ENCODE data around the gene LMX1A. TPM values are rescaled to one million over a fixed set of nuclear protein-coding genes. Genes with fewer than 3 reads are reported as not detected.

LMX1A gene
- total RNA-seq, 1 donor from 2014 or later = 0.21 TPM

DNA sequence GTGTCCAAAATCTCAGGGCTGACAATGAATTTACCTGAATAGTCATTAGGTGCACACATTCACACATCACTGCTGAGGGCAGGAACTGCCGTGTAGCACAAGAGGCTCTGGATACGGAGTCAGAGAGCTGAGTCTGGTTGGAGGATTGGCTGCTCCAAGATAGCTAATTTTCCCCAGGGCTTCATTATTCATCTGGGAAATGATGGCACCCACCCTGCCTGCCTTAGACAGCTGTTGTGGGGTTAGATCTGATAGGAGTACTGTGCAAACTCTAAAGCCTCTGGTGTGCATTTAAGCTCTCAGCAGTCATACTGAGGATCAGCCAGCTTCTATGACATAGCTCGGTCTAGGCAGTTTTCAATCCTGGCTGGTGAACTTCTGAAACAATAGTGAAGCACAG lies 67.0 kb downstream of the LMX1A start:
- no peak overlapping the region for H3K4me3 ChIP-seq
- intact Hi-C loops (cut with DNase I) = no loop called here

DNA sequence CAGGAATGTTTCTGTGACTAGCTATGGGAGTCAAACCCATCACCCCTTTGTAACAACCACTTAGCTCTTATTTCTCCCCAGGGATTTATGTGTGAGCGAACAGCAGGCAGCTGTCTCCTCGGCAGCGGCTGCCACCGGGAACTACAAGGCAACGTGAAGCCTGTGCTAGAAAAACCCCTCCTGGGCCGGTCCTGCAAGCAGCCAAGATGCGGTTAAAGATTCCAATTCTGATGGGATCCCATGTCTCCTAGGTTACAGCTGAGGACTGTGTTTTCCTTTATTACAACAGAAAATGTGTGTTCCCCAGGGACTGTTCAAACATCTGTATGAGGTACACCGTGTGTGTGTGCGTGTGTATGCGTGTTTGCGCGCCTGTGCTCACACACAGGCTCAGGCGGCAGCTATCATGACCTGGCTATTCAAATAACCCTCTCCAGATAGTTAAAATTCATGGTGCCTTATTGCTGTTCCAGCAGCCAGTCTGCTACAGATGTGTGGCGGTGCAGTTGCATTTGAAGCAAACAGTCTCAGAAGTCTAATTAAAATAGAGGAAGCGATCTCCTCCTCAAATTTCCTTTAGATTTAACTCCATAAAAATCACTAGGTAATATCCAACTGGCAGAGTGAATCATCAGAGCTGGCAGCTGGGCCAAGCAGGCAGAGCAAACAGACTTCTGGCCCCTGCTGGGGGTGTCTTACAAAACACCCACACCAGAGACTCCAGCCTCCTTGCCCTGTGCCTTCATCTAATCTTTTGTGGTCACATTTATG lies 68.0 kb downstream of the LMX1A start:
- no peaks in the 10 kb centered on the region for H3K9me3 ChIP-seq
- H3K27ac ChIP-seq = no peak overlapping the region
- no peaks in the 10 kb centered on the region for H3K36me3 ChIP-seq
- H3K4me1 ChIP-seq = no peaks in the 10 kb centered on the region
- H3K4me3 ChIP-seq = no peak overlapping the region
- intact Hi-C loops (cut with DNase I) = no loop called here
- TF ChIP-seq, protein P1, sequence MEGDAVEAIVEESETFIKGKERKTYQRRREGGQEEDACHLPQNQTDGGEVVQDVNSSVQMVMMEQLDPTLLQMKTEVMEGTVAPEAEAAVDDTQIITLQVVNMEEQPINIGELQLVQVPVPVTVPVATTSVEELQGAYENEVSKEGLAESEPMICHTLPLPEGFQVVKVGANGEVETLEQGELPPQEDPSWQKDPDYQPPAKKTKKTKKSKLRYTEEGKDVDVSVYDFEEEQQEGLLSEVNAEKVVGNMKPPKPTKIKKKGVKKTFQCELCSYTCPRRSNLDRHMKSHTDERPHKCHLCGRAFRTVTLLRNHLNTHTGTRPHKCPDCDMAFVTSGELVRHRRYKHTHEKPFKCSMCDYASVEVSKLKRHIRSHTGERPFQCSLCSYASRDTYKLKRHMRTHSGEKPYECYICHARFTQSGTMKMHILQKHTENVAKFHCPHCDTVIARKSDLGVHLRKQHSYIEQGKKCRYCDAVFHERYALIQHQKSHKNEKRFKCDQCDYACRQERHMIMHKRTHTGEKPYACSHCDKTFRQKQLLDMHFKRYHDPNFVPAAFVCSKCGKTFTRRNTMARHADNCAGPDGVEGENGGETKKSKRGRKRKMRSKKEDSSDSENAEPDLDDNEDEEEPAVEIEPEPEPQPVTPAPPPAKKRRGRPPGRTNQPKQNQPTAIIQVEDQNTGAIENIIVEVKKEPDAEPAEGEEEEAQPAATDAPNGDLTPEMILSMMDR (IDR thresholded peaks at IDR 0.05) = no peak
- no peak for ATAC-seq
- peaks cover 43% of the 10 kb centered on the region for H3K27me3 ChIP-seq (ENCODE audit: low read depth)
- no peak for DNase-seq

More for the DNA sequence above, 67.0 kb downstream of the LMX1A start:
- H3K36me3 ChIP-seq = no peaks in the 10 kb centered on the region
- no peak overlapping the region for H3K27ac ChIP-seq
- ATAC-seq (no peak), DNase-seq (no peak)
- TF ChIP-seq, protein P1 (IDR thresholded peaks at IDR 0.05) = no peak
- H3K4me1 ChIP-seq = no peaks in the 10 kb centered on the region
- no peaks in the 10 kb centered on the region for H3K9me3 ChIP-seq
- H3K27me3 ChIP-seq (ENCODE audit: low read depth) = peaks cover 35% of the 10 kb centered on the region

DNA sequence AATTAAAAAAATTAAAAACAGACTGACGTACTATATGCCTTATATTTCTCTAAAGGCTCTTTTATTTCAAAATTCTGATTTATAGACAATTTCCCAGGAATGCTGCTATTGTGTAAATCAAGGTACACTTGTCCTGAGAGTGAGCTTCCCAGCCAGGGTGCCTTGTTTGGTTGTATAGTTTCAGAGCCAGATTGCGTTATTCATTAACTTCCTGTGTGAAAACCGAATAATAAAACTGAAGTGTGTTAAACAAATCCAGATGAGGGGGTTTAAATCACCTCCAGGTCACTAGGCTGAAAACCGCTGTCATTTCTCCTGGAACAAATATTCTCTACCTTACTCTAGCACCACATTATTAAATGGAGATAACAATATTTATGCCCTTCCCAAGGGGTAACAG lies 68.7 kb downstream of the LMX1A start:
- H3K36me3 ChIP-seq = no peaks in the 10 kb centered on the region
- peaks cover 43% of the 10 kb centered on the region for H3K27me3 ChIP-seq (ENCODE audit: low read depth)
- H3K4me3 ChIP-seq = no peak overlapping the region
- no peak overlapping the region for H3K27ac ChIP-seq
- TF ChIP-seq, protein P1 (IDR thresholded peaks at IDR 0.05) = no peak
- no peaks in the 10 kb centered on the region for H3K9me3 ChIP-seq
- ATAC-seq = no peak
- H3K4me1 ChIP-seq = no peaks in the 10 kb centered on the region
- no peak for DNase-seq
- intact Hi-C loops (cut with DNase I) = no loop called here

DNA sequence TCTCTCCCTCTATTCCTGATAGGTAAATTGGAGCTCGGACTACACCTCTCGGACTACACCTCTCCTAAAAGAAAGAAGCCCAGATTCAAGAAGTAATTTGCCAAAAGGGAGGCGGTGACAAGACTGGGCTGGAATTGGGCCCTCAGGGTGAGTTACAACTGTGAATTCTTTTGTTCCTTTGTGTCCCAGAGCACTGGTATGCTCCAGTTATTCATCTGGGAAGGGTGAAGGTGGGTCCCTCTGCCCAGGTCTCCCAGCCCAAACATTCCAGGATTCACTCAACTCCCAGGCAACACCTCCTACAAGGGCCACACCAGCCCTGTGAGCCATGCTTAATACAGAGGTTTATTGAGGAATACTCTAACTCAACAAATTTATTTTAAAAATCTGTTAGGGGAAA lies 69.2 kb downstream of the LMX1A start:
- TF ChIP-seq, protein P1 (IDR thresholded peaks at IDR 0.05) = no peak
- ATAC-seq = no peak
- DNase-seq = no peak
- no peak overlapping the region for H3K27ac ChIP-seq
- H3K36me3 ChIP-seq = no peaks in the 10 kb centered on the region
- H3K27me3 ChIP-seq (ENCODE audit: low read depth) = peaks cover 42% of the 10 kb centered on the region
- intact Hi-C loops (cut with DNase I) = no loop called here
- H3K4me3 ChIP-seq = no peak overlapping the region
- H3K4me1 ChIP-seq = no peaks in the 10 kb centered on the region
- no peaks in the 10 kb centered on the region for H3K9me3 ChIP-seq

DNA sequence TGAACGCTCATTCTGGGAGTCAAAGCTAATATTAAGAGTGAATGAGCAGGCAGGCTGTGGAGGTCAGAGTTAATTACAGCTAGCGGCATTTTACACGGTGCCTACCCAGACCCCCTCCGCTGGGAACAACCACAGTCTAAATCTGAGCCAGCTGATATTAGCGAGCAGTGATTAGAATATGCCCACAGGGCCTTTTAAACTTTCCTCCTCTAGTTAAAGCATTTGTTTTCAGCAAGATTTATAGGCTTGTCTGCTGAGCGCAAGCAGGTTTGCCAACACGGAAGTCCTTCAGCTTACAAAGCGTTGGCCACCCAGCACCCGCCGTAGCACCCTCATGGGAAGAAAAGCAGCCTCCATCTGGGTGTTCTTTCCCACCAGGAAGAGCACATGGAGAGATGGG lies 72.1 kb downstream of the LMX1A start:
- Histone ChIP-seq H3K4me3 (no peak overlapping the region), H3K27me3 (ENCODE audit: low read depth) (peaks cover 44% of the 10 kb centered on the region), H3K4me1 (no peaks in the 10 kb centered on the region), H3K9me3 (no peaks in the 10 kb centered on the region), H3K27ac (no peak overlapping the region), H3K36me3 (no peaks in the 10 kb centered on the region)
- intact Hi-C loops (cut with DNase I) = no loop called here
- no peak for ATAC-seq
- TF ChIP-seq, protein P1 (IDR thresholded peaks at IDR 0.05) = no peak
- no peak for DNase-seq
